Kidney epithelial cell (primary cell): ENCODE measurements around the gene PEAK3. TPM values are rescaled to one million over a fixed set of nuclear protein-coding genes. Genes with fewer than 3 reads are reported as not detected.

ENCODE experiments used
- DNase-seq: peaks from one replicate; pipeline ENCODE4 v3.0.0-alpha.2; 2010; ENCODE audit warnings: low read depth
- H3K27me3 ChIP-seq: 2 replicates; pipeline ENCODE4 v1.6.0; 2011; ENCODE audit warnings: low read length; ENCODE audit not compliant: control insufficient read depth, insufficient read depth
- H3K36me3 ChIP-seq: 2 replicates; pipeline ENCODE4 v1.5.1; 2011; ENCODE audit warnings: low read length; ENCODE audit not compliant: control insufficient read depth, insufficient read depth
- H3K4me3 ChIP-seq: 2 replicates; pipeline ENCODE4 v1.5.1; 2011; ENCODE audit warnings: low read depth, mild to moderate bottlenecking, control low read depth, low read length
- CTCF ChIP-seq: IDR thresholded peaks from 2 replicates; pipeline ENCODE4 v1.5.1; 2011; ENCODE audit warnings: mild to moderate bottlenecking, moderate library complexity, low read length, control low read depth, inconsistent platforms; ENCODE audit not compliant: insufficient read depth, poor library complexity, severe bottlenecking
- total RNA-seq: library from RNA; depleted of rRNA; stranded (reverse); fragments of >200 nt; gene quantifications from 2 replicates; pipeline ENCODE4 v1.2.3, GENCODE V29; 2015

PEAK3 gene
- total RNA-seq, 1 donor from 2014 or later, result not detected

GRCh38 chr19:2247433-2248101 lies 34.4 kb downstream of the PEAK3 start:
- Histone ChIP-seq H3K4me3 (no peak overlapping the region), H3K36me3 (no peaks in the 10 kb centered on the region), H3K27me3 (peaks cover 31% of the 10 kb centered on the region)
- no peak for TF ChIP-seq CTCF
- no peak for DNase-seq

- Histone ChIP-seq H3K36me3 (no peaks in the 10 kb centered on the region), H3K4me3 (no peak overlapping the region), H3K27me3 (peaks cover 24% of the 10 kb centered on the region)
- no peak for TF ChIP-seq CTCF
- DNase-seq, result no peak
These were observed 35.1 kb downstream of the PEAK3 start for GRCh38 chr19:2246801-2247361.

GRCh38 chr19:2246014-2246620 lies 35.9 kb downstream of the PEAK3 start:
- no peaks in the 10 kb centered on the region for H3K36me3 ChIP-seq

GRCh38 chr19:2245273-2245672 lies 36.7 kb downstream of the PEAK3 start:
- peaks cover 9% of the 10 kb centered on the region for H3K27me3 ChIP-seq
- no peak overlapping the region for H3K4me3 ChIP-seq
- no peak for TF ChIP-seq CTCF
- no peak for DNase-seq
- no peaks in the 10 kb centered on the region for H3K36me3 ChIP-seq

More at GRCh38 chr19:2246014-2246620, 35.9 kb downstream of the PEAK3 start:
- H3K27me3 ChIP-seq, result peaks cover 17% of the 10 kb centered on the region
- H3K4me3 ChIP-seq, result no peak overlapping the region
- no peak for TF ChIP-seq CTCF
- no peak for DNase-seq

GRCh38 chr19:2244486-2244885 lies 37.5 kb downstream of the PEAK3 start:
- DNase-seq, result no peak
- H3K4me3 ChIP-seq, result no peak overlapping the region
- H3K36me3 ChIP-seq, result no peaks in the 10 kb centered on the region
- peaks cover 1% of the 10 kb centered on the region for H3K27me3 ChIP-seq
- no peak for TF ChIP-seq CTCF
